Activated B cell treated with CpG ODN at 0.5 μM for 24 hours (primary cell): ENCODE results near the gene DCTN3. TPM values are rescaled to one million over a fixed set of nuclear protein-coding genes. Genes with fewer than 3 reads are reported as not detected.
A peak's percentile ranks its signal among the peaks of the same experiment; 100 is the strongest.

Experiments
- ATAC-seq: fragments of 200-7000 bp; cut with Tn5 transposase; one replicate; pipeline ENCODE4 v1.10.0; 2021; ENCODE audit warnings: low read depth, mild to moderate bottlenecking, moderate library complexity
- CTCF ChIA-PET: fragments of 350-600 bp; sonication (Branson Sonifier 250); formaldehyde crosslinking; loops from one replicate; lab custom pipeline; 2021; ENCODE audit warnings: antibody characterized with exemption; lab: Charles Lee
- POLR2A ChIA-PET: fragments of 350-600 bp; sonication (Branson Sonifier 250); formaldehyde crosslinking; loops from one replicate; lab custom pipeline; 2021; ENCODE audit warnings: antibody characterized with exemption; lab: Charles Lee
- DNase-seq: peaks from one replicate; pipeline ENCODE4 v3.0.0; 2022
- H3K27ac Mint-ChIP-seq: one replicate; pipeline ENCODE4 v1.8.0; 2020; ENCODE audit warnings: mixed read lengths
- H3K27me3 Mint-ChIP-seq: one replicate; pipeline ENCODE4 v1.8.0; 2021; ENCODE audit warnings: mixed read lengths
- H3K36me3 Mint-ChIP-seq: one replicate; pipeline ENCODE4 v1.8.0; 2021; ENCODE audit warnings: low read depth, mixed read lengths
- H3K4me1 Mint-ChIP-seq: one replicate; pipeline ENCODE4 v1.8.0; 2021; ENCODE audit warnings: mixed read lengths
- H3K4me3 Mint-ChIP-seq: one replicate; pipeline ENCODE4 v1.8.0; 2020; ENCODE audit warnings: mild to moderate bottlenecking, mixed read lengths
- H3K9me3 Mint-ChIP-seq: one replicate; pipeline ENCODE4 v1.8.0; 2020; ENCODE audit warnings: mixed read lengths
- CTCF ChIP-seq: fragments of 200-600 bp; IDR thresholded peaks from one replicate; pipeline ENCODE4 v1.8.0; 2022; ENCODE audit warnings: antibody characterized with exemption, mild to moderate bottlenecking
- intact Hi-C: fragments of 100-400 bp; cut with micrococcal nuclease; formaldehyde crosslinking; loops from one replicate; pipeline ENCODE4 v1.15.1; 2024
- total RNA-seq: library from RNA; stranded (reverse); gene quantifications from 2 replicates; pipeline ENCODE4 v1.2.3, GENCODE V29; 2022

The DCTN3 gene
- total RNA-seq, 1 donor from 2014 or later: 63.9 TPM

- peak; percentile 21 for TF ChIP-seq CTCF
- ChIA-PET CTCF (interaction anchor here (0.7 to 2.5 kb wide), 17 partner anchors 11 to 969 kb away, joined by 3 to 24 read pairs (median 4); no protein-coding TSS in a partner anchor), POLR2A (no interaction called here)
- peaks cover 77% of the 10 kb centered on the region for H3K27me3 Mint-ChIP-seq
- ATAC-seq: peak; percentile 90
- no peak overlapping the region for H3K27ac Mint-ChIP-seq
- H3K4me1 Mint-ChIP-seq: peaks cover 41% of the 10 kb centered on the region
- no peaks in the 10 kb centered on the region for H3K36me3 Mint-ChIP-seq
- H3K4me3 Mint-ChIP-seq: peak overlapping the region; percentile 77
- H3K9me3 Mint-ChIP-seq: no peaks in the 10 kb centered on the region
- intact Hi-C loops: loop anchor here (1.0 to 5.0 kb wide), 5 partner anchors 43 to 964 kb away; no protein-coding TSS in a partner anchor
- peak; percentile 82 for DNase-seq
Measured at GRCh38 chr9:34591248-34591916, 28.9 kb downstream of the DCTN3 start.

GRCh38 chr9:34590381-34591247, 29.7 kb downstream of the DCTN3 start:
- H3K27ac Mint-ChIP-seq: no peak overlapping the region
- ChIA-PET POLR2A (no interaction called here), CTCF (interaction anchor here (0.9 to 2.5 kb wide), 10 partner anchors 11 to 968 kb away, joined by 3 to 24 read pairs (median 6); no protein-coding TSS in a partner anchor)
- H3K9me3 Mint-ChIP-seq: no peaks in the 10 kb centered on the region
- peak; percentile 12 for ATAC-seq
- intact Hi-C loops: loop anchor here (1.0 to 5.0 kb wide), 5 partner anchors 42 to 963 kb away; no protein-coding TSS in a partner anchor
- no peak for DNase-seq
- TF ChIP-seq CTCF: no peak
- H3K4me1 Mint-ChIP-seq: peaks cover 44% of the 10 kb centered on the region
- peak overlapping the region; percentile 77 for H3K4me3 Mint-ChIP-seq
- peaks cover 78% of the 10 kb centered on the region for H3K27me3 Mint-ChIP-seq
- H3K36me3 Mint-ChIP-seq: no peaks in the 10 kb centered on the region

- no peak for ATAC-seq
- H3K27ac Mint-ChIP-seq: no peak within 1 kb of the TSS
- DNase-seq: peak; percentile 36
- intact Hi-C loops: loop anchor here (2.0 to 5.0 kb wide), 2 partner anchors 257 to 963 kb away; no protein-coding TSS in a partner anchor
- peaks cover 78% of the 10 kb centered on the region for H3K27me3 Mint-ChIP-seq
- TF ChIP-seq CTCF: no peak
- peak within 1 kb of the TSS; percentile 77 for H3K4me3 Mint-ChIP-seq
- no peaks in the 10 kb centered on the region for H3K9me3 Mint-ChIP-seq
- CTCF ChIA-PET: no interaction called here
- POLR2A ChIA-PET: interaction anchor here (0.6 kb wide), 1 partner anchor 280 kb away, joined by 4 read pairs; no protein-coding TSS in a partner anchor
- H3K4me1 Mint-ChIP-seq: peaks cover 46% of the 10 kb centered on the region
- no peaks in the 10 kb centered on the region for H3K36me3 Mint-ChIP-seq
Measured at GRCh38 chr9:34589636-34590380, 30.5 kb downstream of the DCTN3 start, which contains the start of gene CNTFR. TSS of gene CNTFR (minus strand) at chr9:34589724. CDS start at chr9:34568981, 20,743 bp downstream.

GRCh38 chr9:34588671-34589635, 31.3 kb downstream of the DCTN3 start:
- ATAC-seq (no peak), DNase-seq (no peak)
- Mint-ChIP-seq H3K36me3 (no peaks in the 10 kb centered on the region), H3K27ac (no peak overlapping the region), H3K27me3 (peaks cover 75% of the 10 kb centered on the region), H3K4me3 (peak overlapping the region; percentile 50), H3K9me3 (no peaks in the 10 kb centered on the region), H3K4me1 (peaks cover 46% of the 10 kb centered on the region)
- no peak for TF ChIP-seq CTCF
- POLR2A ChIA-PET: interaction anchor here (0.6 kb wide), 1 partner anchor 279 kb away, joined by 4 read pairs; no protein-coding TSS in a partner anchor
- intact Hi-C loops: no loop called here
- CTCF ChIA-PET: no interaction called here
